22Rv1 (cell line): ENCODE measurements around the gene ZAR1.

Source experiments
- H3K27ac ChIP-seq: fragments of 450-650 bp; 2 replicates; pipeline ENCODE4 v1.5.1; 2017
- ZFX ChIP-seq: fragments of 450-650 bp; IDR thresholded peaks from 2 replicates; pipeline ENCODE4 v1.6.1; 2017; ENCODE audit warnings: antibody characterized with exemption, borderline replicate concordance
- TF ChIP-seq, protein P1 (sequence below): fragments of 450-650 bp; IDR thresholded peaks from 2 replicates; pipeline ENCODE4 v1.5.1; 2017; ENCODE audit warnings: mild to moderate bottlenecking

Gene ZAR1

DNA sequence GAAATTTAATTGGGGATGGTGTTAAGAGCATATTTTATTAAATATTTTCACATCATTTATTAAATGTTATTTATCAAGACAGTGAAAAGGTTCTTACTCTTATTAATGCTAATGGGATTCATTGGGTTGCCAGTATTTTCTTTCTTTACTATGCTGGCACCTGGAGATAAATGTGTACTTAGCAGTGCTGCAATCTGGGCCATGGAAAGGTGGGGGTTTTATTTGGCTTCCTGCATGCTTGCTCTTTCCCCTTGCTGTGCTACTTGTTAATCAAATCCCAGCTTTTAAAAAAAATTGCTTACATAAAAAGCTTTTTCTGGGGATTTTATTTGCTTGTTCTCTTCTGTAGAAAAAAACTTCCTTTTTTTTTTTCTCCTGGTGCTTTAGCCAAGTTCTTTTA lies 48.3 kb downstream of the ZAR1 start:
- TF ChIP-seq ZFX = no peak
- H3K27ac ChIP-seq = no peak overlapping the region

DNA sequence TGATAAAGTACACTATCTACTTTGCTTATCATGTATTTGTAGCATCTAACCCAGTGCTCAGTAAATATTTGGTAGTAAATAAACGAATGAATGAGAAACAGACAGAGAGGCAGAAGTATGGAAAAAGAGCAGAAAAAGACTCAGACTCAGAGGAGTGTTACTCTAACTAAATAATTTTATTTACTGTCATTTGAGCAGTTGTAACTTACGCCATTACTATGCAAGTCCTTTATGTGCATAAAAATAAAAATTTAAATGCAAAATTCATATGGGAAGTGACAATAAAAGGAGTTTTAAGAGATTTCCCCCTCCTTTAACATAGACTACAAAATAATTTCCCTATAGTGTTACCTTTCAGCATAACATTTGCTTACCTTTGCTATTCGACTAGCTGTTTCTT lies 49.5 kb downstream of the ZAR1 start:
- no peak overlapping the region for H3K27ac ChIP-seq
- no peak for TF ChIP-seq ZFX
- TF ChIP-seq, protein P1, sequence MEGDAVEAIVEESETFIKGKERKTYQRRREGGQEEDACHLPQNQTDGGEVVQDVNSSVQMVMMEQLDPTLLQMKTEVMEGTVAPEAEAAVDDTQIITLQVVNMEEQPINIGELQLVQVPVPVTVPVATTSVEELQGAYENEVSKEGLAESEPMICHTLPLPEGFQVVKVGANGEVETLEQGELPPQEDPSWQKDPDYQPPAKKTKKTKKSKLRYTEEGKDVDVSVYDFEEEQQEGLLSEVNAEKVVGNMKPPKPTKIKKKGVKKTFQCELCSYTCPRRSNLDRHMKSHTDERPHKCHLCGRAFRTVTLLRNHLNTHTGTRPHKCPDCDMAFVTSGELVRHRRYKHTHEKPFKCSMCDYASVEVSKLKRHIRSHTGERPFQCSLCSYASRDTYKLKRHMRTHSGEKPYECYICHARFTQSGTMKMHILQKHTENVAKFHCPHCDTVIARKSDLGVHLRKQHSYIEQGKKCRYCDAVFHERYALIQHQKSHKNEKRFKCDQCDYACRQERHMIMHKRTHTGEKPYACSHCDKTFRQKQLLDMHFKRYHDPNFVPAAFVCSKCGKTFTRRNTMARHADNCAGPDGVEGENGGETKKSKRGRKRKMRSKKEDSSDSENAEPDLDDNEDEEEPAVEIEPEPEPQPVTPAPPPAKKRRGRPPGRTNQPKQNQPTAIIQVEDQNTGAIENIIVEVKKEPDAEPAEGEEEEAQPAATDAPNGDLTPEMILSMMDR = no peak

DNA sequence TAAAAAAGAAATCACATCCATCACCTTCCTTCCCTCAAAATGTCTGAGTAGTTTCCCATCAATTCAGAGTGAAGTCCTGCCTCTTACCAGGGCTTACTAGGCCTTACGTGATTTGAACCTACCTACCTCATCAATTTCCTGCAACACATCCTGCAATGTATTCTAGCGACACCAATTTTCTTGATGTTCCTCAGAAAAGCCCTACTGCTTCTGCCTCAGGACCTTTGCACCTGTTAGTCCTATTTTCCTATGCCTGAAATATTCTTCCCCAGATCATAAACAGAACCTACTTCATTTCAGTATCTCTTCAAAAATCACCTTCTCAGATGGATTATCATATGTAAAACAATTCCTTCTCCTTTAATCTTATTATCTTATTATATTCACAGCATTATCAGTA lies 52.8 kb downstream of the ZAR1 start:
- no peak overlapping the region for H3K27ac ChIP-seq
- TF ChIP-seq, protein P1 = no peak
- TF ChIP-seq ZFX = no peak

DNA sequence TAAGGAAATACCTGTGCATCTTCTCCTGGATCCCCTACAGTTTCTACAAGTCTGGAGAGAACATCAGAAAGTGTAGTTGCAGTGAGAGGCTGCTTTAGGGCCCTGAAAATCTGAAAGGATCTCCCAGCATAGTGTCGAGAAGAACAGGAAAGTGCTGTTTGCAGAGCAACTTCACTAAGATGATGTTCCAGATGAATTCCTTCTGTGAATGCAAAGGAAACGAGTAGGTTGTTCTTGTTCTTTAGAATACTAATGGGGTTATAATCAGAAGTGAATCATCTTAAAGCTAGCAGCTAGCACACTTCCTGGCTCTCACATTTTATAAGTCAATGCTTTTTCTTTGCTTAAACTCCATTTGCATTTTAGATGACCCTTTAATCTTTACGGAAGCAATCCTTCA lies 53.7 kb downstream of the ZAR1 start:
- no peak for TF ChIP-seq ZFX
- TF ChIP-seq, protein P1 = no peak
- no peak overlapping the region for H3K27ac ChIP-seq
